Dermis microvascular lymphatic vessel endothelial cell (primary cell): ENCODE measurements around the gene IRX3. TPM values are rescaled to one million over a fixed set of nuclear protein-coding genes. Genes with fewer than 3 reads are reported as not detected.
"Not testable (repeated sequence)": the region's sequence is repeated elsewhere in the genome, so short reads cannot be mapped to it uniquely, and the experiment has no call there.

Experiments
- DNase-seq, 2 donors: peaks; one replicate each; pipeline versions ENCODE4 v3.0.0 to v3.0.0-alpha.2; 2010; ENCODE audit warnings: low read depth in 2 of 2
- total RNA-seq: library from RNA; depleted of rRNA; stranded (reverse); fragments of >200 nt; gene quantifications from 2 replicates; pipeline ENCODE4 v1.2.1, GENCODE V29; 2014

IRX3 gene
- total RNA-seq, 1 donor from 2014 or later = 0.26 TPM

- no peak for DNase-seq
These were observed 10.6 kb downstream of the IRX3 start for GRCh38 chr16:54275956-54276355.

GRCh38 chr16:54273566-54273965 is 13.0 kb downstream of the IRX3 start:
- DNase-seq = no peak

GRCh38 chr16:54270711-54271110 is 15.9 kb downstream of the IRX3 start:
- DNase-seq = no peak

GRCh38 chr16:54269461-54269860 is 17.1 kb downstream of the IRX3 start:
- DNase-seq = no peak

GRCh38 chr16:54268766-54269165 is 17.8 kb downstream of the IRX3 start:
- DNase-seq = no peak

- no peak for DNase-seq
These were observed 18.2 kb downstream of the IRX3 start for GRCh38 chr16:54268340-54268739.

- no peak for DNase-seq
These were observed 20.1 kb downstream of the IRX3 start for GRCh38 chr16:54266363-54266955.

- DNase-seq = no peak
These were observed 20.9 kb downstream of the IRX3 start for GRCh38 chr16:54265575-54266107.

GRCh38 chr16:54253118-54253517 is 33.5 kb downstream of the IRX3 start:
- no peak for DNase-seq

- DNase-seq = no peak
These were observed 37.5 kb downstream of the IRX3 start for GRCh38 chr16:54248863-54249710.

- not testable (repeated sequence) for DNase-seq
These were observed 38.9 kb downstream of the IRX3 start for GRCh38 chr16:54247705-54248104.

GRCh38 chr16:54246454-54246821 is 40.1 kb downstream of the IRX3 start:
- no peak for DNase-seq

- DNase-seq = no peak
These were observed 40.7 kb downstream of the IRX3 start for GRCh38 chr16:54245788-54246453.

GRCh38 chr16:54244061-54244886 is 42.3 kb downstream of the IRX3 start:
- no peak for DNase-seq

- DNase-seq = no peak
These were observed 43.4 kb downstream of the IRX3 start for GRCh38 chr16:54243202-54243601.

GRCh38 chr16:54242199-54242598 is 44.4 kb downstream of the IRX3 start:
- DNase-seq = peak in 1 of 2 donors; percentile 7

- no peak for DNase-seq
These were observed 45.1 kb downstream of the IRX3 start for GRCh38 chr16:54241525-54241924.

GRCh38 chr16:54240271-54241129 is 46.1 kb downstream of the IRX3 start:
- DNase-seq = no peak

GRCh38 chr16:54239456-54239855 is 47.1 kb downstream of the IRX3 start:
- no peak for DNase-seq

- DNase-seq = no peak
These were observed 49.8 kb downstream of the IRX3 start for GRCh38 chr16:54236773-54237172.
